Stimulated activated CD4-positive, alpha-beta T cell treated with anti-CD3 and anti-CD28 coated beads, Interleukin-4, amount 100 ng/mL, for 48 hours (primary cell): ENCODE data around the gene CLSTN3.

Experiments used
- DNase-seq, 2 donors: peaks; one replicate each; pipeline ENCODE4 v3.0.0-alpha.2; 2020; ENCODE audit warnings: low read depth in 2 of 2

Gene CLSTN3

GRCh38 chr12:7125632-7126227 is 4.4 kb upstream of the CLSTN3 start:
- DNase-seq = no peak

- DNase-seq = no peak
These were observed 2.1 kb upstream of the CLSTN3 start for GRCh38 chr12:7127916-7128626.

DNA sequence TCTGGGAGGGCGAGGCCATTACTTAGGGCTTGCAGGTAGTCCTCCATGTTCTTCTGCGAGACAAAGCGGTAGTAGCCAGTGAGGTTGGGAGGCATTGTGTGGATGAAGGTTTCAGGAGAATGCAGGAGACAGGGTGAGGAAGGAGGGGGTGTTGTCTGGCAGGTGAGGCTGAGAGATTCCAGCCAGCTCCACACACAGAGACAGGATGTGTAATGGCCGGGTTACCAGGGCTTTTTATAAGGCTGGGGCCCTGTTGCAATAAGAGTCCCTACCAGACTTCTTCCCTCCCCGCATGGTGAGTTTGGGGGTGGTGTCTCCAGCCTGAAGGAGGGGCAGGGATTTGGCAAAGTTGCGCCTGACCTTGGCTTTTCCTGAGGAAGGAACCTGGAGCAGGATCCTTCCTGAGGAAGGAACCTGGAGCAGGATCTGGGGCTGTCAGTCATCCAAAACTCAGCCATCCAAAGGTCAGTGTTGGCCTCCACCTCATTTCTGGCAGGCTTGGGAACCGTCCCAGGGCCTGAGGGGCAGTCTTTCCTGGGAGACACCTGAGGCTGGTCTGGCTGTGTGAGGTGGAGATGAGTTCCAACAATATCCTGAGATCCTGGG is 1.4 kb upstream of the CLSTN3 start, which contains the start of gene RBP5:
RBP5 (minus strand) TSS at position 209 of the 606 bp plus-strand sequence; CDS start at position 95, 114 bp downstream.
- no peak for DNase-seq

GRCh38 chr12:7129287-7129871 is 792 bp upstream of the CLSTN3 start:
- no peak for DNase-seq

DNA sequence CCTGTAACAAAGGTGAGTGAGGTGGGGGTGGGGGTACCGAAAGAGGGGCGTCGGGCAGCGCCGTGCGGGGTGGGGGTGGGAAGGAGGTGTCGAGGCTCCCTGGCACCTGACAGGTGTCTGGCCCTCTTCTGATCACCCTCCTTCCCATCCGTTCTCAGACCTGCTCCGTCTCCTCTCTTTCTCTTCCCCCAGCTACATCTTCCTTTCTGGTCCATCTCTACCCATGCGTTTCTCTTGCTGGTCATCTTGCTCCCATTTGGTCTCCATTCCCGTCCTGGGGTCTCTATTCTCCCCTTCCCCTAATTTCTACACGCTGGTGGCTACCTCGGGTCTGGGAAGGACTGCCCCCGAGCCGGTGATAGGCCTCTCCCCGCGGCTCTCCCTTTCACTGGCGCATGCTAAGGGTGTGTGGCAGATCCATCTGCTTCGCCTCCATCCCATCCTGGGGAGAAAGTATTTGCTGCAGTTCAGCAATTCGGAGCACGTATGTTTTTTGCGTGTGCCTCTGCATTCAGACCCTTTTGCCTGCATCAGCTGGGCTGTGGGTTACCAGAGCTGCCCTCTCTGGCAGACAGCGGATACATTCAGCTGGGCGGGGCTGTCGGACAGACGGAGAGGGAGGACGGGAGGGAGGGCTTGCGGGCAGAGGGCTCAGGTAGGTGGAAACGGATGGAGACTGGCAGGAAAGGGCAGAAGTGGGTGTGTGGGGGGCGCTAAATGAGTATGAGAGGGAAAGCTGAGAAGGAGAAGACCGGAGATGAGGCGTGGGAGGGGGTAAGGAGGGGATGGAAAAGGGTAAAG is 730 bp downstream of the CLSTN3 start:
- DNase-seq = peak; percentile 27 to 38

DNA sequence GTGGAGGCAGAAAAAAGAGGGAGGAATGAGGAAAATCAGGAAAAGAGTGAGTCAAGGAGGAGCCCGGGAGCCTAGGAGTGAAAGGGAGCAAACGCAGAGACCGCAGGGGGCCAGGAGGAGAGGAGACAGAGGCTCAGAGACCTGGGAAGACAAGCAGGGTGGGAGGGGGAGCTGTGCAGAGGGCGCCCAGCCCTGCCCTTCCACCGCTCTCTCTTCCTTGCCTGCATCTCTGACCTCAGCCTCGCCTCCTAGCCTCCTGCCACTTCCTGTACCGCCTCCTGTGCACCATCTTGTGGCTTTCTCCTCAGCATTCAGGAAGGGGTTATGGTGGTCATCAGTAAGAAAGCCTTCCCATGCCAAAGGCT is 1.3 kb downstream of the CLSTN3 start:
- no peak for DNase-seq

GRCh38 chr12:7134396-7135166 is 4.4 kb downstream of the CLSTN3 start:
- no peak for DNase-seq

GRCh38 chr12:7136071-7136470 is 5.9 kb downstream of the CLSTN3 start:
- no peak for DNase-seq

DNA sequence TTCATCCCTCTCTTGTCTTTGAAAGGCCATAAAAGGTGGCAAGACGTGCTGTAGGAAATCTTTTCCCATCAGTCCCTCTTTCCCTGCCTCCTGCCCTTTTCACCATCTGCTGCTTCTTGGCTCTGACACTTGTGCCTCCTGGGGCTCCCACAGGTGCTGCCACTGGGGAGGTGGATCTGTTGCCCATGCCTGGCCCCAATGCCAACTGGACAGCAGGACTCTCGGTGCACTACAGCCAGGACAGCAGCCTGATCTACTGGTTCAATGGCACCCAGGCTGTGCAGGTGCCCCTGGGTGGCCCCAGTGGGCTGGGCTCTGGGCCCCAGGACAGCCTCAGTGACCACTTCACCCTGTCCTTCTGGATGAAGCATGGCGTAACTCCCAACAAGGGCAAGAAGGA is 6.5 kb downstream of the CLSTN3 start:
- DNase-seq = no peak

GRCh38 chr12:7137908-7138307 is 7.7 kb downstream of the CLSTN3 start:
- DNase-seq = no peak

DNA sequence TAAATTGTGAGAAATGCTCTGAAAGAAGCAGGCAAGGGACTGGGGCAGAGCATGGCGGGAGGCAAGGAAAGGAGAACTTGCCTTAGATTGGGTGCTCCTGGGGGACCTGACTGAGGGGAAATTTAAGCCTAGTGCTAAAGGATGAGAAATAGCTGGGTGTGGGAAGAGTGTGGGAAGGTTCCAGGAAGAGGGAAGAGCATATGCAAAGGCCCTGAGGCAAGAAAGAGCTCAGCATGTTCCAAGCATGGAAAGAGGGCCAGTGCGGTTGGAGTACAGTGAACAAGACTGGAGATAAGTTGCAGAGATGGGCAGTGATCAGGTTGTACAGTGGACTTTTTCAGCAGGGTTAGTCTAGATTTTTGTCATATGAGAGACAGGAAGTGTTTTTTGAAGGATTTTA is 9.0 kb downstream of the CLSTN3 start:
- no peak for DNase-seq

DNA sequence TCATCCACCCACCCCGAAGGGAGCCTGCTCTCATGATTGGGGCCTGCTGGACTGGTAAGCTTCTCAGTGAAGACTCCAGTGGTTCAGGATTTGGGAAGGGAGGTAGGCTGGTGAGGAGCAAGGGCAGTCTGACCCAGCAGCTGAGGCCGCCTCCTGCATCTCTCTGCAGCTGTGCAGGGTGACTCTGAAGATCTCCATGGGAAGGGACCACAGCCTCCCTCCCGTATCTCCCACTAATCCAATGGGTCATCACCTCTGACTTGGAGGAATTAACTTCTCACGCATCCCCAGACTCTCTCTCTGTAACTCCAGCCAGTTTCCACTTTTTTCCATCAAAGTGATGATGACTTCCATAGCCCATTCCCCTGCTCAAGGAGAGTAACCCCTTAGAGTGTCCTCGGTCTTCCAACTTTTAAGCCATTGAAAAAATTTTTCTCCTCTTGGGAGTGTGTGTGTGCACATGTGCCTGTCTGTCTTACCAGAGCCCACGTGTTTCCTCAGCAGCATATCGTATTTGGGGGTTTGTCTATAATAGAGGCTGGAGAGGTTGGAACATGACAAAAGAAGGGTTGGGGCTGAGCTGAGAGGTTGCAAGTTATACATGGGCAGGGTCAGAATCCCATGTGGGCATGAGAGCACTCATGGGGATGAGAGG is 11.3 kb downstream of the CLSTN3 start:
- DNase-seq = no peak

- peak; percentile 36 to 53 for DNase-seq
These were observed 12.0 kb downstream of the CLSTN3 start for GRCh38 chr12:7142056-7142644.

DNA sequence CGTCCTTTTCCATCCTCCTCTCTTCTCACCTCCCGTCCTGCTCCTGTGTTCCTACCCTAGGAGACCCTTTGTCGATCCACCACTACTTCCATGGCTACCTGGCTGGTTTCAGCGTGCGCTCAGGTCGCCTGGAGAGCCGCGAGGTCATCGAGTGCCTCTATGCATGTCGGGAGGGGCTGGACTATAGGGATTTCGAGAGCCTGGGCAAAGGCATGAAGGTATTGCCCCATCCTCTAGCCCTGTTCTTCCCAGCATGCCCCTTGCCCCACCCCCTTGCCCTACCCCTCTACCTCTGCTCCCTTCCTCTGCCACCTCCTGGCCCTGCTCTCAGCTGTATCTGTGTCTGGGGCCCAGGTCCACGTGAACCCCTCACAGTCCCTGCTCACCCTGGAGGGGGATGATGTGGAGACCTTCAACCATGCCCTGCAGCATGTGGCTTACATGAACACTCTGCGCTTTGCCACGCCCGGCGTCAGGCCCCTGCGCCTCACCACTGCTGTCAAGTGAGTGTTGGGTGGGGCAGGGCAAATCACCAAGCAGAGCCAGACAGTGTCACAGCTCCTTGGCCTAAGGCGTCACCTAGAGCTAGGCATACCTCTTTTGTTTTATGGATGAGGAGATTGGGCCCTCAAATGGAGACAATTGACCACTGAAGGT is 12.8 kb downstream of the CLSTN3 start:
- no peak for DNase-seq

DNA sequence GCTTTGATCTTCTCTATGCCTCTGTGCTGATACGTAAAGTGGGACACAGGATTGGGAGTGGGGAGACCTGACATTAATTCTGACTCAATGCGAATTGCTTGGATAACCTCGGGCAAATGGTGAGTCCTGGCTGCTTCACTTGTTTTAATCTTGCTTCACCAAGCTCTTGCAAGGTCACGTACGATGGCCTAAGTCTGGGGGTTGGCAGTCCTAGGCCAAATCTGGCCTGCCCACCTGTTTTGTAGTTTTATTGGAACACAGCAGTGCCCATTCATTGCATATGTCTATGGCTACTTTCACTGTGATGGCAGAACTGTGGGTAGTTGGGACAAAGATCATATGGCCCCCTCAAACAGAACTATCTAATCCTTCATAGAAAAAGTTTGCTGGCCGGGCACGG is 13.4 kb downstream of the CLSTN3 start:
- DNase-seq = no peak

DNA sequence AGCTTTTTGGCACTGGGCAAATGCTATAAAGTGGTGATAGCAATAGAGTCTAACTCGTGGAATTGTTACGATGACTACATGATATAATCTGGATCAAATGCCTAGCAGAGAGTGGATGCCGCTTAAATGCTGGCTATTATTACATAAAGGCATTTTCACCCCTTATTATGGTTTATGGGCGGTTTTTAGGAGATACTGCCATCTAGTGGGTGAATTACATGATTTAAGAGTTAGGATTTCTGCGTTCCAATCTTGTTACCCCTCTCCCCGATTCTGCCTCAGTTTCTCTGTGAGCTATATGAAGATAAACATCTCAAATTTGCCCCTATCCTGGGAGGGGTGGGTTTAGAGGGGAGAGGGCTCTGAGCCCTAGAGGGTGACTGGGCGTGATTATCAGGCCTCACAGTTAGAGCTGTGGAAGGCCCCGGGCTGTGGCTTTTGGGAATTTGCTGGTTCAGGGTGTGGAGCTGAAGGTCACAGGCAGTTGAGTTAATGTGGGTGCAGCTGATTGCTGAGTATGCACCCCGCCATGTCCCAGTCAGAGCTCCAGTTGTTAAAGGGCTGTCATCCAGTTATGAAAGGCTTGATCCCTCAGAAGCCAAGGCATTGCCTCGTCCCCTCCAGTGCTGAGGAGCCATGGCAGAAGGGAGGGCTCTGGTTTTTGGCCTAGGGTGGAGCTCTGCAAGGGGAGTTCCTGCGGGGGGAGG is 14.4 kb downstream of the CLSTN3 start:
- DNase-seq = no peak

DNA sequence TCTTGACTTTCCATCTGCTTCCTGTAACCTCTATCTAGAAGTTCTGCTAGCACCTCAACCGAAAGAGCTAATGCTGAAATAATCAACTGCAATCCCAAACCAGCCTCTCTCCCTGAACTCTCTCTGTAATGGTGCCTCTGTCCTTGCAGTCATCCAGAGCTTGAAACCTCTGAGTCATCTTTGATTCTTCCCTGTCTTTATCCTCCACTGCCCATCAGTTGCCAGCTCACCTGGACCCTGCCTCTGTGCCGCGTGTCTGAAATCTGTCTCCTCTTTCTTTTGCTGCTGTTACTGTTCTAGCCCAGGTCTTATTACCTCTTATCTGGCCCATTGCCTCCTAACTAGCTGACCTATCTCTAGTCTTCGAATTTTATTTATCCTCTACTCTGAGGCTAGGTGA is 15.5 kb downstream of the CLSTN3 start:
- no peak for DNase-seq

DNA sequence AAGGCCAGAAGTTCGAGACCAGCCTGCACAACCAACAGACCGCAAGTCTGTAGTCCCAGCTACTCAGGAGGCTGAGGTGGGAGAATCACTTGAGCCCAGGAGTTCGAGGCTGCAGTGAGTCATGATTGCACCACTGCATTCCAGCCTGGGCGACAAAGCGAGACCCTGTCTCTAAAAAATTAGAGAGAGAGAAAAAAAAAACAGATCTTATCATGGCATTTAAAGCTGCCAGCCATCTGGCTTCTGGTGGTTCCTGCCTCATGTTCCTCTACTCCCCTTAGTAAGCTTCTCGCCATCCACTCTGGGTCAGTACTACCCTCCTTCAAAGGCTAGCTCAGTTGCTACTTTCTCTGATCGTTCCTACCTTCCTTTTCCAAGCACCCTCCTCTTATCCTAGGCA is 16.1 kb downstream of the CLSTN3 start:
- DNase-seq = no peak

GRCh38 chr12:7146906-7147305 is 16.7 kb downstream of the CLSTN3 start:
- DNase-seq = no peak
